Effector memory CD8-positive, alpha-beta T cell (primary cell): ENCODE measurements around the gene KY.

Experiments used
- ATAC-seq: fragments of 150-1000 bp; cut with Tn5 transposase; replicated peaks from 2 replicates; pipeline ENCODE4 v1.10.0; 2021; ENCODE audit warnings: mild to moderate bottlenecking, moderate library complexity
- DNase-seq, 3 experiments: peaks; one replicate each; pipeline ENCODE4 v3.0.0; 2021
- H3K27ac Mint-ChIP-seq, 2 donors: one replicate each; pipeline ENCODE4 v1.8.0; 2022; ENCODE audit warnings: mild to moderate bottlenecking in 2 of 2, mixed read lengths in 2 of 2, moderate library complexity in 2 of 2
- H3K27me3 Mint-ChIP-seq, 2 donors: one replicate each; pipeline ENCODE4 v1.8.0; 2022; ENCODE audit warnings: mixed read lengths in 2 of 2
- H3K36me3 Mint-ChIP-seq: one replicate; pipeline ENCODE4 v1.8.0; 2022; ENCODE audit warnings: mild to moderate bottlenecking, moderate library complexity, mixed read lengths; ENCODE audit not compliant: insufficient read depth
- H3K4me1 Mint-ChIP-seq, 2 donors: one replicate each; pipeline ENCODE4 v1.8.0; 2022; ENCODE audit warnings: low read depth in 2 of 2, mixed read lengths in 2 of 2
- H3K4me3 Mint-ChIP-seq, 2 donors: one replicate each; pipeline ENCODE4 v1.8.0; 2022; ENCODE audit warnings: mild to moderate bottlenecking in 2 of 2, mixed read lengths in 2 of 2, moderate library complexity in 2 of 2
- H3K9me3 Mint-ChIP-seq, 2 donors: one replicate each; pipeline ENCODE4 v1.8.0; 2022; ENCODE audit warnings: mixed read lengths in 2 of 2

KY gene

DNA sequence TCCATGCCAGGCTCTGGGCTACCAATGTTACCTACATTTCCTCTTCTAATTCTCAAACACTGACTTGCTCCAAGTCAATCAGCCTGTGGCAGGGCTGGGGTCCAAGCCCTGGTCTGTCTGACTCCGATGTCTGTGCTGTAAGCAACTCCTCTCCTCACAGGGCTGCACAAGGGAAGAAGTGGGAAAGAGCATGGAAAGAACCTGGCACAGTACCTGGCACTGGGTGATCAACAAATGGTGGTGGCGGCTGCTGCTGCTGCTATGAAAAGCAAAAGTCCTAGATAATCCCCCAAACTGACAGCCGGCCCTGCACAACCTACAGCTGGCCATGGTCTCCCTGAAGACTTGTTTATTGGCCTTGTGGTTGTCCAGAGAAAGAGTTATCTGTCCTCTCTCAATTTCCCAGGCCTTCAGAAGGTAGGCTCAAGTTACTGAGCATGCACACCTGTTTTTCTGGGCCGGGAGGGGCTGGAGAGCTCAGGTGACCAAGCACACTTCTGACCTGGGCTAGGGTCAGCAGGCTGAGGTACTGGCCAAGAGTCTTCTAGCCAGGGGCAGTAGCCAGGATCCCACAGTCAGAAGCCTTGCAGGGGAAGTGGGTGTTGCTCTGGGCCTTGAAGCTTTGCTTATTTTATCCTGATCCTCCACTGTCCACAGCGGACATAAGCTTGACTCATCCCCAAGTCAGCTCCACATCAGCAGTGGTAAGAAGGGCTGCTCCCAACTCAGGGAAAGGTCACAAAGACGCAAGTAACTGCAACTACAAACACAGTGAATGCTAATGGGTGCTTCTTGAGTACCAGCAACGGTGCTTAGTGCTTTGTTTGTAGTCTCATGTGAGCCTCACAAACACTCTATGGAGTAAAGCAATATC lies 35.3 kb upstream of the KY start:
- no peak for DNase-seq
- no peaks in the 10 kb centered on the region for H3K36me3 Mint-ChIP-seq
- H3K27ac Mint-ChIP-seq, result no peak overlapping the region
- no peak for ATAC-seq
- H3K4me1 Mint-ChIP-seq, result no peaks in the 10 kb centered on the region
- no peaks in the 10 kb centered on the region for H3K9me3 Mint-ChIP-seq
- no peak overlapping the region for H3K4me3 Mint-ChIP-seq
- H3K27me3 Mint-ChIP-seq, result peaks cover 7% of the 10 kb centered on the region in 2 donors

DNA sequence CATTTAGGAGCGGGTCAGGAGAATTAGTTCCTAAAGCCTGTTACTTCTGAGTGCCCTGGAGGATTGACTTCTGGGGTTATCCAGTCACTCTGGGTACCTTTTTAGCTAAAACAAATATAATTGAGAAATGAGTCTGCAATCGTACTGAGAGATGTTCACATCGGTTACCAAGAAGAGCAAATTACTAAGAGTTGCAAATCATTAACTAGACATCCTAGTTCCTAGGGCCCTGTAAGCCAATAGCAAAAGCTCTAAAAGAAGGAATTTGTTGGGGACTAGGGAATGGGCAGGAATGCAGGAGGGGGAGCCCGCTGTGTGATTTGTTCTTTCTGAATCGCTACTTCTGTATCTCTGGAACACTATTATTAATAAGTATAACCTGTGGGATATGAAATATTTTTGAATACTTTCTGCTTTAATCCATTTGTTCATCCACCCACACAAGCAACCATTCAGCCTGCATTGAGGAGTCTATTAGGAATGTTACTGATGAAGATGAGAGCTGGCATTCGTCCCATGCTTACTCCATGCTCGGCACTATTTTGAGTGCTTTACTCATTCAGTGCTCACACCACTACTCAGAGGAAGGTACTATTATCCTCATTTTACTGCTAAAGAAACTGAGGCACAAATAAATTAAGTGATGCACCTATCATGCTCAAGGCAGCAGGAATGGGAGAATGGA lies 31.5 kb upstream of the KY start:
- Mint-ChIP-seq H3K36me3 (no peaks in the 10 kb centered on the region), H3K9me3 (peaks cover 9 to 11% of the 10 kb centered on the region in 2 donors), H3K27ac (no peak overlapping the region), H3K27me3 (peaks cover 23% of the 10 kb centered on the region in 2 donors), H3K4me1 (no peaks in the 10 kb centered on the region), H3K4me3 (no peak overlapping the region)
- DNase-seq (no peak), ATAC-seq (no peak)

DNA sequence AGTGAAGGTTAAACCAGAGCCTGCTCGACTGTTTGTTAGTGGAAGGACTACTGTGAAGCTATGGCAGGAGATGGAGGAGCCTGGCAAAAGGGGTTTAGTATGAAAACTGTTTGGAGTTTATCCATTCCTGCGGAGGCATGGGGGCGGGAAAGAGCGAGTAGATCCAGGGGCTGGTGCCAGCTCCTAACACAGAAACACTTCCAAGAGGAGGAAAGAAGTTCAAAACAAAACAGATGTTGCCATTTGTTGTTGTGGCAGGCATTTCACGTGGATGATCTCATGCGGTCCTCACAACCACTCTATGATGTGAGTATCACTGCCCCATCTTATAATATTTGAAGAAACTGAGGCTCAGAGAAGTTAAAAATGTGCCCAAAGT lies 30.7 kb upstream of the KY start:
- ATAC-seq, result no peak
- Mint-ChIP-seq H3K27me3 (peaks cover 23 to 24% of the 10 kb centered on the region in 2 donors), H3K27ac (no peak overlapping the region), H3K9me3 (peaks cover 11 to 15% of the 10 kb centered on the region in 2 donors), H3K4me3 (no peak overlapping the region), H3K4me1 (no peaks in the 10 kb centered on the region), H3K36me3 (no peaks in the 10 kb centered on the region)
- no peak for DNase-seq

DNA sequence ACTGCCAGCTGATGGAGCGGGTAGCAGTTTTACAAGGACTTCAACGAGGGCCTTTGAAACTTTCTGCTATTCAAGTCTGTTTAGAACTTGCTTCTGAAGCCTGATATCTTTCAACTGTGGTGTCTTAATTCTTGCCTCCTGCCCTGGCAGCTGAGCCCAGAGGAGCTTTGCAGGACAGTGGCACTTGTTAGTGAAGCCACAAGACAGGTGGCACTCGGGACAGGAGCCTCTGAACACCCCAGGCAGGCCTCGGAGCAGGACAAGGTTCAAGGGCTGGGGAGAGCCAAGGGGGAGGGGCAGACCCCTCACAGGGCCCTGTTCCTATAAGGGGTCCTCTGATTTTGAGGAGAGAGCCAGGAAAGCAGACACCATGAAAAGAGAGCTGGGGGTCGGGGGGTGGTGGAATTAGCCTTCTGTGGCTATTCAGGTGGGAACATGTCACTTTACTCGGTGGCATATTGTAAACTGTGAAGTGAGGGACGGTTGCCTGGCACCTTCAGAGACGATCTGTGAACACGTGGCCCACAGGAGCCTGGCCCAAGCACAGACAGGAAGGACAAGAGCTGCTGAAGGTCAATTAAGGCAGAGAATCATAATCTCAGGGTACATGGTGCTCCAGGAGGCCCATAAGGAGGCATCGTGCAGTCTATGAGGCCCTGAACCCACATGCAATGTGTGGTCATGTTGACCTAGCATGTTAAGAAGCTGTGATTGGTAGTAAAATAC lies 30.1 kb upstream of the KY start:
- no peak overlapping the region for H3K27ac Mint-ChIP-seq
- H3K4me1 Mint-ChIP-seq, result no peaks in the 10 kb centered on the region
- no peaks in the 10 kb centered on the region for H3K36me3 Mint-ChIP-seq
- no peak overlapping the region for H3K4me3 Mint-ChIP-seq
- no peak for DNase-seq
- ATAC-seq, result no peak
- peaks cover 23 to 24% of the 10 kb centered on the region in 2 donors for H3K27me3 Mint-ChIP-seq
- H3K9me3 Mint-ChIP-seq, result peaks cover 11 to 15% of the 10 kb centered on the region in 2 donors

DNA sequence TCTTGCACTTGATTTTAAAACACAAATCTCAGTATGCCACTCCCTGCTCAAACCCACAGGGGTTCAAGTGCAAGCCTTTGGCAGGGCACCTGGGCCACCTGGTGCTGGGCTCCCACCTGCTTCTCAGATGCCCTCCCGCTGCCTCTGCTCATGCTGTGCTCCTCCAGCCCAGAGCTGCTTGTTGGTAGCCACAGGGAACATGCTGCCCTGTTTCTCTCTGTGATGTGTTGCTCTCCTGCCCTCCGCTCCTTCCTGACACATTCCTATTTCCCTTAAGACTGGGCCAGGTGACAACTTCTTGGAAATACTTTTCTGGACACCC lies 27.1 kb upstream of the KY start:
- no peak overlapping the region for H3K27ac Mint-ChIP-seq
- H3K4me3 Mint-ChIP-seq, result no peak overlapping the region
- H3K36me3 Mint-ChIP-seq, result no peaks in the 10 kb centered on the region
- DNase-seq (no peak), ATAC-seq (no peak)
- H3K4me1 Mint-ChIP-seq, result no peaks in the 10 kb centered on the region
- peaks cover 24 to 31% of the 10 kb centered on the region in 2 donors for H3K27me3 Mint-ChIP-seq
- H3K9me3 Mint-ChIP-seq, result peaks cover 20 to 27% of the 10 kb centered on the region in 2 donors

DNA sequence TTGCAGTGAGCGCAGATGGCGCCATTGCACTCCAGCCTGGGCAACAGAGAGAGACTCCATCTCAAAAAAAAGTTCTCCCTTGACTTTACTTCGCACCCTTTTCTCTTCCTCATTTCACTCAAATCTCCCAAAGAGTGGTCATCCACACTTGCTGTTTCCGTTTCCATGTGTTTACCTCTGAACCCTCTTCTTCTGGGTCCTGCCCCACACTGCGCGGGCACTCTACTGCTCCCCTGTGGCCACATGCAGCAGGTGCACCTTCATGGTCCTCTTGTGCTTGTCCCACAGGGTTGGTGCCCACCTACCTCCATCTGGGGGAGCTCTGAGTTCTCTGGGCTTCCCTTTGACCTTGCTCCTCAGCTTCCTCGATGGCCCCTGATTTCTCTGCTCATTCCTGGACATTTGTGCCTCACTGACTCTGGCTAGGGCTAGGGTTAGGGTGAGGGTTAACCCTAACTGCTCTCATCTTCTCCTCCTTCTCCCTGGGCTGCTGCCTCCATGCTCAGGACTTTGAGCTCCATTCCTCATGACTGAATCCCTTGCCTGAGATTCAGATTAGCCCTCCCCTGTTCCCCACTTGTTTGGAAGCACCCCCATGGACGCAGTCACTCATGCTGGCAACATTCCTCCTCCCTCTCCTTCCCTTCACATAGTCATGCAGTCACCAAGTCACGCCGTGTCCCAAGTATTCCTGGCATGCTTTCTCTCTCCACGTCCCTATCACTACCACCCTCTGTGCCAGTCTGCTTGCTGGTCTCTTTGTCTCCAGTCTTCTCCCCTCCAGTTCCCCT lies 26.6 kb upstream of the KY start:
- H3K4me3 Mint-ChIP-seq, result no peak overlapping the region
- H3K4me1 Mint-ChIP-seq, result no peaks in the 10 kb centered on the region
- no peak for DNase-seq
- peaks cover 24 to 31% of the 10 kb centered on the region in 2 donors for H3K27me3 Mint-ChIP-seq
- peaks cover 20 to 32% of the 10 kb centered on the region in 2 donors for H3K9me3 Mint-ChIP-seq
- ATAC-seq, result no peak
- no peak overlapping the region for H3K27ac Mint-ChIP-seq
- H3K36me3 Mint-ChIP-seq, result no peaks in the 10 kb centered on the region

DNA sequence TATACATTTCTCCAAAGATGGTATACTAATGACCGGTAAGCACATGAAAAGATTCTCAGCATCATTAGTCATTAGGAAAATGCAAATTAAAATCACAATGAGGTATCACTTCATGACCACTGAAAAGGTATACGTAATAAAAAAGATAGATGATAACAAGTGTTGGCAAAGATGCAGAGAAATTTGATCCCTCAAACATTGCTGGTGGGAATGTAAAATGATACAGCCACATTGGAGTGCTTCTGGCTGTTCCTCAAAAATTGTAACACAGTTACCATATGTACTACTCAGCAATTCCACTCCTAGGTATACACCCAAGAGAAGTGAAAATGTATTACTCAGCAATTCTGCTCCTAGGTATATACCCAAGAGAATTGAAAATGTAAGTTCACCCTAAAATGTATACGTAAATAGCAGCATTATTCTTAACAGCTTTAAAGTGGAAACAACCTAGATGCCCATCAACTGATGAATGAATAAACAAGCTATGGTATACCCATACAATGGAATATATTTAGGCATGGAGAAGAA lies 25.0 kb upstream of the KY start:
- no peak for ATAC-seq
- DNase-seq, result no peak
- Mint-ChIP-seq H3K9me3 (peaks cover 20 to 32% of the 10 kb centered on the region in 2 donors), H3K4me1 (no peaks in the 10 kb centered on the region), H3K27ac (no peak overlapping the region), H3K36me3 (no peaks in the 10 kb centered on the region), H3K4me3 (no peak overlapping the region), H3K27me3 (peaks cover 14 to 20% of the 10 kb centered on the region in 2 donors)

DNA sequence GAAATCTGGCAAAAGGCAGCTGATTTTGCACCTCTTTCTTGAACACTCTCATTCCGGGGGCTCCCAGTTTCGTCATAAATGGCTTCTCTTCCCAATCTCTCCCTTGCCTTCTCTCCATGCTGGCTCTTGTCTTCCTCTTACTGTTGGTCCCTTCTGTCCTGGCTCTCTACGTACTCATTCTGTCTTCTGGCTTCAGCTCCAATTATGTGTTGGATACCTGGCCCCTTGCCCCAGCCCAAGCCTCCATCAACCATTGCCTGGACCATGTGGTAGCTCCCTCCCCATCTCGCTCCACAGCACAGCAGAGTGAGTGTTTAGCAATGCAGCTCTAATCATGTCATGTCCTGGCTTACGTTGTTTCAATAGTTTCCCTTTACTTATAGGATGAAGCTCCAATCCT lies 21.7 kb upstream of the KY start:
- no peak overlapping the region for H3K27ac Mint-ChIP-seq
- peaks cover 8 to 10% of the 10 kb centered on the region in 2 donors for H3K27me3 Mint-ChIP-seq
- H3K4me3 Mint-ChIP-seq, result no peak overlapping the region
- H3K9me3 Mint-ChIP-seq, result peaks cover 14 to 23% of the 10 kb centered on the region in 2 donors
- DNase-seq (no peak), ATAC-seq (no peak)
- H3K36me3 Mint-ChIP-seq, result no peaks in the 10 kb centered on the region
- H3K4me1 Mint-ChIP-seq, result no peaks in the 10 kb centered on the region

DNA sequence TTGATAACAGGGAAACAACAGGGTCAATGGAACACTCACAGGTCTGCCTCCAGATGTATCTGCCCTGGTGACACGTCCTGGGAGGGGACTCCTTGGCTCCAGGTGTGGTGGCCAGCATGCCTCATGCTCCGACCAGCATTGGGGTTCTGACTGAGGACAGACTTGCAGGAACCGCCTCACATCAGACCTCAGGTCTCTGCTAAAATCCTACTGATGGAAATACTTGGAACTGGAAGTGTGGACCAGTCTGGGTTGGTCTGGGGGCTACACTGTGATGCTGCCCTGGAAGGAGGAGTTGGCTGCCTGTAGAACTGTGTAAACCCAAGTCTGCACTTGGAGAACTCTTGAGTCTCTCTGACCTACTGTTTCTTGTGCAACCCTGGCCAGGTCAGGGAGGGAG lies 17.1 kb upstream of the KY start:
- peaks cover 0 to 5% of the 10 kb centered on the region in 2 donors for H3K9me3 Mint-ChIP-seq
- ATAC-seq (no peak), DNase-seq (no peak)
- H3K36me3 Mint-ChIP-seq, result no peaks in the 10 kb centered on the region
- H3K27ac Mint-ChIP-seq, result no peak overlapping the region
- H3K4me3 Mint-ChIP-seq, result no peak overlapping the region
- H3K4me1 Mint-ChIP-seq, result no peaks in the 10 kb centered on the region
- peaks cover 0 to 5% of the 10 kb centered on the region in 2 donors for H3K27me3 Mint-ChIP-seq

DNA sequence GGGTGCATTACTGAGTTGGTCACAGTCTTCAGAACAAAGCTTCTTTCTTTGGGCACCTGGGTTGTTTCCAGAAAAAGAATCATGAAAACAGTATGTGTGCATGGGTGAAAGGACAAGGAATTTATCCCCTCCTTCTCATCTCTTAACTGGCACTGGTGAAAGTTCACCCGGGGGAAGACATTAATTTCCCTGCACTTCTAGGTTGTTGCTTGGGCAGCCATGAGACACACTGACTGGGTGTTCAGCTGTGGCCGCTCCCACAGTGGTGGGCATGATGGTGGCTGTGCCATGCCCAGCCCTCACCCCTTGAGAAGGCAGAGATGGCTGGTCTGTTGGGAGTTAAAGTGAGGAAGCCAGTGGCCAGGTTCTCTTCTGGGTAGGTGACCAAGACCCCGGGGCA lies 16.6 kb upstream of the KY start:
- DNase-seq, result no peak

DNA sequence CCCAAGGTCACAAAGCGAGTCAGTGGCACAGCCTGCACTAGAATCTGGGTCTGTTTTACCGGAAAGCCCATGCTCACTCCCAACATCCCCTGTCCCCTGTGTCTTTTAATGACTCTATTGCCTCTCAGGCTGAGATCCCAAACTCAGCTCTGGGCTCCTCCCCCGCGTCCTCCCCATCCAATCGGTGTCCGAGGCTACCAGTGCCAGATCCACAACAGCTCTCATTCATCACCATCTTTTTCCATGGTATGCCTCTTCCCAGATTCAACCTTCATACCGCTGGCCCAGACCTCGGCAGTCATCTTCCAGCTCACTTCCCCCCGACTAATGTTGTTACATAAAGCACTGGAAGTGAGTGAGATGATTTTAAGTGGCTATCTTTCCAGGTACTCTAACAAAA lies 16.1 kb upstream of the KY start:
- DNase-seq, result no peak
- H3K36me3 Mint-ChIP-seq, result no peaks in the 10 kb centered on the region
- H3K9me3 Mint-ChIP-seq, result no peaks in the 10 kb centered on the region
- no peak overlapping the region for H3K4me3 Mint-ChIP-seq
- H3K27me3 Mint-ChIP-seq, result peaks cover 0 to 5% of the 10 kb centered on the region in 2 donors
- no peak for ATAC-seq
- H3K27ac Mint-ChIP-seq, result no peak overlapping the region
- no peaks in the 10 kb centered on the region for H3K4me1 Mint-ChIP-seq

More for the DNA sequence above, 16.6 kb upstream of the KY start:
- Mint-ChIP-seq H3K4me3 (no peak overlapping the region), H3K36me3 (no peaks in the 10 kb centered on the region), H3K4me1 (no peaks in the 10 kb centered on the region), H3K27ac (no peak overlapping the region), H3K27me3 (peaks cover 0 to 5% of the 10 kb centered on the region in 2 donors), H3K9me3 (no peaks in the 10 kb centered on the region)
- no peak for ATAC-seq

DNA sequence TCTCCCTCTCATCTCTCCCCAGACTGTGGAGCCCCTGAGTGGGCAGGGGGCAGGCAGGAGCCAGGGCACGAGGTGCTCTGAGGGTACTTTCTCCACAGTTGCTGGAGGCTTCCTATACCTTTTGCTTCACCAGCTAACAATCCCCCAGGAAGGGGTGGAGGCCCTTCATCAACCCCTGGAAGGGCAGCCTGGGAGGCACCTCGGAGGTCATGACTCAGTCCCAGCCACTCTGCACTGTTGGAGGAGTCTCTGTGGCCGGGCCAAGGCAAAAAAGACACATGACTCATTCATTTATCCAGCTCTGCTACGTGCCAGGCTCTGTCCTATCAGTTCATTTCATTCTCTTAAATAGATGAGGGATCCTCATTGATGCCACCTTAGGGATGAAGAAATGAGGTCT lies 15.6 kb upstream of the KY start:
- Mint-ChIP-seq H3K4me3 (no peak overlapping the region), H3K27me3 (peaks cover 0 to 5% of the 10 kb centered on the region in 2 donors), H3K27ac (no peak overlapping the region), H3K36me3 (no peaks in the 10 kb centered on the region), H3K4me1 (no peaks in the 10 kb centered on the region), H3K9me3 (peaks cover 0 to 2% of the 10 kb centered on the region in 2 donors)
- DNase-seq, result no peak
- ATAC-seq, result no peak

DNA sequence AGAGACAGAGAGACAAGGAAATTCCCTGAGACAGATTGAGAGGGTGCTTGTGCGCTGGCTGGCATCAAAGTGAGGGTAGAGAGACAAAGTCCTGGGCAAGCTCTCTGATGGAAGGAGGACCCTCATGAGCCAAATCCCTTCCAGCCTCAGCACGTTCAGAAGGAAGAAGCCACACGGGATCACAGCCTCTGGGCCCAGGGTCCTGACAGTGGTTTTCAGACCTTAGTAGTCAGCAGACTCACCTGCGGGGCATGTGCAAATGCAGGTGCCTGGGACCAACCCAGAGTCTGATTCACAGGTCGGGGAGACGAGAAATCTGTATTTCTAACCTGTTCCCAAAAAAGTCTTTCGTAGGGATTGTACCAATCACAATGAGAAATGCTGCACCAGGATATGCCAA lies 15.2 kb upstream of the KY start:
- H3K27me3 Mint-ChIP-seq, result peaks cover 0 to 5% of the 10 kb centered on the region in 2 donors
- H3K4me3 Mint-ChIP-seq, result no peak overlapping the region
- no peaks in the 10 kb centered on the region for H3K4me1 Mint-ChIP-seq
- no peaks in the 10 kb centered on the region for H3K36me3 Mint-ChIP-seq
- ATAC-seq (no peak), DNase-seq (no peak)
- H3K9me3 Mint-ChIP-seq, result peaks cover 0 to 6% of the 10 kb centered on the region in 2 donors
- H3K27ac Mint-ChIP-seq, result no peak overlapping the region
